GM11168 (cell line): ENCODE data around the gene UBE2Q1.
"Not testable (repeated sequence)": the region's sequence is repeated elsewhere in the genome, so short reads cannot be mapped to it uniquely, and the experiment has no call there.

ENCODE experiments used
- in situ Hi-C: fragments of 300-500 bp; cut with MboI; formaldehyde crosslinking; loops from one replicate; pipeline ENCODE4 v1.12.0; 2022; ENCODE audit warnings: low sequenced_read_pairs; ENCODE audit not compliant: unreplicated experiment

The UBE2Q1 gene

GRCh38 chr1:154553056-154554030 is 5.1 kb downstream of the UBE2Q1 start:
- in situ Hi-C loops = loop anchor here (5.0 kb wide), 1 partner anchor 66 kb away; no protein-coding TSS in a partner anchor

- in situ Hi-C loops = loop anchor here (5.0 kb wide), 1 partner anchor 65 kb away; no protein-coding TSS in a partner anchor
Measured at GRCh38 chr1:154552036-154552435, 6.4 kb downstream of the UBE2Q1 start.

- in situ Hi-C loops = loop anchor here (5.0 kb wide), 1 partner anchor 64 kb away; no protein-coding TSS in a partner anchor
Measured at GRCh38 chr1:154551474-154551873, 7.0 kb downstream of the UBE2Q1 start.

DNA sequence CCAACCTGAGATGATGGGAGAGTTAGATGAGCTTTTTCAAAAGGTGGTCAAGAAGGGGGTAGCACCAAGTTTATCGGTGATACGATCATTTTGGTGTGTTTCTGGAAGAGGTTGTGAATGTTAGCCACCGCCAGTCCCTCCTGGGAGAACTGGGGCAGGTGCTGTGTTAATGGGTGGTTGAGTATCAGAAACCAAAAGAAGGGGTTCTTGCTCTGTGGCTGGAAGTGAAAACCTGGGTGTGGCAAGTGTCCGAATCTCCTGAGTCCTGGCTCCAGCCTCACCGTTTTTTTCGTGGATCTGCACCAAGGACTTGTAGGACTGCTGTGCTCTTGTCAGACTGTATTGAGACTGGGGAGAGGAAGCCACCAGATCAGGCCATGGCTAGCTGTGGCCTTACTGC is 7.8 kb downstream of the UBE2Q1 start:
- in situ Hi-C loops = loop anchor here (5.0 kb wide), 1 partner anchor 63 kb away; no protein-coding TSS in a partner anchor

GRCh38 chr1:154550070-154550469 is 8.4 kb downstream of the UBE2Q1 start:
- in situ Hi-C loops = loop anchor here (5.0 kb wide), 1 partner anchor 63 kb away; no protein-coding TSS in a partner anchor

- in situ Hi-C loops = no loop called here
Measured at GRCh38 chr1:154549202-154549770, 9.2 kb downstream of the UBE2Q1 start.

- in situ Hi-C loops = no loop called here
Measured at GRCh38 chr1:154548028-154548427, 10.4 kb downstream of the UBE2Q1 start.

- in situ Hi-C loops = no loop called here
Measured at GRCh38 chr1:154547105-154547732, 11.2 kb downstream of the UBE2Q1 start.

- in situ Hi-C loops = no loop called here
Measured at GRCh38 chr1:154546264-154547063, 12.0 kb downstream of the UBE2Q1 start.

DNA sequence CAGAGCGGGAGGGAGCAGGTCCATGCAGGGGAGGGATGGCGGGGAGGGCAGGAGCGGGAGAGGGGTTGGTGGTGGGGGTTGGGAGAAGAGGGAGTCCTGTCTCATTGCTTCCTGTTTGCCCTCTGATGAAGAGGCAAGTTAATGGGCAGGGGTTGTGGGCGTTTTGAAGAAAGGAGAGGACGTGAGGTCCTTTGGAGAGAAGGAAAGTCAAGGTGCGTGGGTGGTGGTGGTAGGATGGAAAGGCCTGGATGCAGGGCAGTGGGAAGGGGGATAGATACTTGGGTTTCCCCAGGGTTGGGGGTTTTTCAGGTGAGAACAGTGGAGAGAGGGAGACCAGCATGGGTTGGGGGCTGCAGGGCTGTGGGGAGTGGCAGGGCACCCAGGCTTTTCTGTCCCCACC is 17.2 kb downstream of the UBE2Q1 start:
- in situ Hi-C loops = no loop called here

DNA sequence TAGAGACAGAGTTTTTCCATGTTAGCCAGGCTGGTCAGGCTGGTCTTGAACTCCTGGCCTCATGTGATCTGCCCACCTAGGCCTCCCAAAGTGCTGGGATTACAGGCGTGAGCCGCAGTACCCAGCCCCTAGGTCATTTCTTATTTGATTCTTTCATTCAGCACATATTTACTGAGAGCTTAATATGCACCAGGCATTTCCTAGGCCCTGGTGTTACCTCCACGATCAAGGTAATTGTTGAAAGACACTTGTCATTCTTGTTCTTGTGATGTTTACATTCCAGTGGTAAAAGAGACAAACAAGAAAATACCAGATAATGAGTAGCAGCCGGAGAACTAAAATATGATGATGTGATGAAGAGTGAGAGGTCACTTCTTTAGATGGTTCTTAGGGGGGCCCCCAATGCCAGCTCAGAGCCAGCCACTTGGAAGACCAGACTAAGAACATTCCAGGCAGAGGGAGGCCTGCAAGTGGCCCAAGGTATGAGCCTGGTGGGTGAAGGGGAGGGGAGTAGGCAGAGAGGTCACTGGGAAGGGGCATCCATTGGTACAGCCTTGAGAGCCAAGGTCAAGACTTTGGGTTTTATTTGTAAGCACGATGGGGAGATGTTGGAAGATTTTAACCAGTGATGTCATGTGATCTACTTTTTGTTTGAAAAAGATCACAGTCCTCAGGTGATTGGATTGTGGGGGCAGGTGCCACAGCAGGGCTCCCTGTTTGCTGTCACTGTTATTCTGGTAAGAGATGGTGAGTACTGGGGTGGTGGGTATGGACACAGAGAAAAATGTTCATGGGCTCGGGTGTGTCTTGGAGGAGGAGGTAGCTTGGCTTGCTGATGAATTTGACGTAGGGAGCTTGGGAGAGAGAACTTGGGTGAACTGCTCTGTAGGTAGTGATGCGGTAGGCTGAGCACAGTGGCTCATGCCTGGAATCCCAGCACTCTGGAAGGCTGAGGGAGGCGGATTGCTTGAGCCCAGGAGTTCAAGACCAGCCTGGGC is 18.7 kb downstream of the UBE2Q1 start:
- in situ Hi-C loops = no loop called here

- in situ Hi-C loops = no loop called here
Measured at GRCh38 chr1:154536570-154536969, 21.9 kb downstream of the UBE2Q1 start.

GRCh38 chr1:154533952-154534844 is 24.3 kb downstream of the UBE2Q1 start:
- in situ Hi-C loops = no loop called here

DNA sequence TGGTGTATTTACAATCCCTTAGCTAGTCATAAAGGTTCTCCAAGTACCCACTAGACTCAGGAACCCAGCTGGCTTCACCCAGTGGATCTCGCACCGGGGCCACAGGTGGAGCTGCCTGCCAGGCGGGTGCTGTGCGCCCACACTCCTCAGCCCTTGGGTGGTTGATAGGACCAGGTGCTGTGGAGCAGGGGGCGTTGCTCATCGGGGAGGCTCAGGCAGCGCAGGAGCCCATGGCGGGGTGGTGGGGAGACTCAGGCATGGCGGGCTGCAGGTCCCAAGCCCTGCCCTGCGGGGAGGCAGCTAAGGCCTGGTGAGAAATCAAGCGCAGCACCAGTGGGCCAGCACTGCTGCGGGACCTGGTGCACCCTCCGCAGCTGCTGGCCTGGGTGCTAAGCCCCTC is 26.5 kb downstream of the UBE2Q1 start:
- in situ Hi-C loops = not testable (repeated sequence)

DNA sequence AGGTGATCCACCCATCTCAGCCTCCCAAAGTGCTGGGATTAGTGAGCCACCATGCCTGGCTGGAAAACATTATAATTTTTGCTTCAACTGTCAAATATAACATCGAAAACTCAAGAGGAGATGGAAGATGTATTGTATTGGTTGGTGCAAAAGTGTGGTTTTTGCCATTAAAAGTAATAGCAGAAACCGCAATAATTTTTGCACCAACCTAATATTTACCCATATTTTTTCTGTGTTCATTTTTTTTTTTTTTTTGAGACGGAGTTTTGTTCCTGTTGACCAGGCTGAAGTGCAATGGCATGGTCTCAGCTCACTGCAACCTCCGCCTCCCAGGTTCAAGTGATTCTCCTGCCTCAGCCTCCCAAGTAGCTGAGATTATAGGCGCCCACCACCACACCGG is 29.2 kb downstream of the UBE2Q1 start:
- in situ Hi-C loops = no loop called here

- in situ Hi-C loops = no loop called here
Measured at GRCh38 chr1:154527192-154527591, 31.3 kb downstream of the UBE2Q1 start.

GRCh38 chr1:154524881-154525280 is 33.6 kb downstream of the UBE2Q1 start:
- in situ Hi-C loops = no loop called here

- in situ Hi-C loops = no loop called here
Measured at GRCh38 chr1:154521695-154522094, 36.8 kb downstream of the UBE2Q1 start.
